A549 (cell line): ENCODE results near the gene AP1M1.

Source experiments
- FOSL2 ChIP-seq, 2 experiments: fragments of 450-650 bp in 1 of 2; fragments of >200 bp in 1 of 2; sonication (Bioruptor Twin) in 1 of 2; formaldehyde crosslinking; IDR thresholded peaks; 2 replicates each; pipeline versions ENCODE4 v1.5.0 to v1.6.1; 2016 to 2020; ENCODE audit warnings: mild to moderate bottlenecking in 1 of 2, moderate library complexity in 1 of 2
- MAFK ChIP-seq: fragments of 450-650 bp; IDR thresholded peaks from 2 replicates; pipeline ENCODE4 v1.6.1; 2014; ENCODE audit not compliant: partially characterized antibody
- PHF8 ChIP-seq: fragments of 200-600 bp; sonication (generic); IDR thresholded peaks from 2 replicates; pipeline ENCODE4 v1.6.1; 2016; ENCODE audit warnings: low read depth, mild to moderate bottlenecking, antibody characterized with exemption, moderate library complexity, borderline replicate concordance
- POLR2A ChIP-seq: IDR thresholded peaks from 2 replicates; pipeline ENCODE4 v1.6.1; 2012; ENCODE audit warnings: mild to moderate bottlenecking, low read length
- TF ChIP-seq, protein P1 (sequence below): fragments of >200 bp; sonication (Bioruptor Twin); formaldehyde crosslinking; IDR thresholded peaks from 3 replicates; pipeline ENCODE4 v1.5.1; 2016

- TF ChIP-seq, protein P1, sequence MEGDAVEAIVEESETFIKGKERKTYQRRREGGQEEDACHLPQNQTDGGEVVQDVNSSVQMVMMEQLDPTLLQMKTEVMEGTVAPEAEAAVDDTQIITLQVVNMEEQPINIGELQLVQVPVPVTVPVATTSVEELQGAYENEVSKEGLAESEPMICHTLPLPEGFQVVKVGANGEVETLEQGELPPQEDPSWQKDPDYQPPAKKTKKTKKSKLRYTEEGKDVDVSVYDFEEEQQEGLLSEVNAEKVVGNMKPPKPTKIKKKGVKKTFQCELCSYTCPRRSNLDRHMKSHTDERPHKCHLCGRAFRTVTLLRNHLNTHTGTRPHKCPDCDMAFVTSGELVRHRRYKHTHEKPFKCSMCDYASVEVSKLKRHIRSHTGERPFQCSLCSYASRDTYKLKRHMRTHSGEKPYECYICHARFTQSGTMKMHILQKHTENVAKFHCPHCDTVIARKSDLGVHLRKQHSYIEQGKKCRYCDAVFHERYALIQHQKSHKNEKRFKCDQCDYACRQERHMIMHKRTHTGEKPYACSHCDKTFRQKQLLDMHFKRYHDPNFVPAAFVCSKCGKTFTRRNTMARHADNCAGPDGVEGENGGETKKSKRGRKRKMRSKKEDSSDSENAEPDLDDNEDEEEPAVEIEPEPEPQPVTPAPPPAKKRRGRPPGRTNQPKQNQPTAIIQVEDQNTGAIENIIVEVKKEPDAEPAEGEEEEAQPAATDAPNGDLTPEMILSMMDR = no peak
- TF ChIP-seq POLR2A = no peak
- TF ChIP-seq PHF8 = no peak
- TF ChIP-seq MAFK = no peak
- no peak for TF ChIP-seq FOSL2 (IDR thresholded peaks at IDR 0.05)
- TF ChIP-seq FOSL2 (CRISPR knock-in tag; IDR thresholded peaks at IDR 0.05) = no peak
Measured at GRCh38 chr19:16284505-16284904, 86.8 kb downstream of the AP1M1 start.
